ENCODE results near the gene AKR1C8.

DNA sequence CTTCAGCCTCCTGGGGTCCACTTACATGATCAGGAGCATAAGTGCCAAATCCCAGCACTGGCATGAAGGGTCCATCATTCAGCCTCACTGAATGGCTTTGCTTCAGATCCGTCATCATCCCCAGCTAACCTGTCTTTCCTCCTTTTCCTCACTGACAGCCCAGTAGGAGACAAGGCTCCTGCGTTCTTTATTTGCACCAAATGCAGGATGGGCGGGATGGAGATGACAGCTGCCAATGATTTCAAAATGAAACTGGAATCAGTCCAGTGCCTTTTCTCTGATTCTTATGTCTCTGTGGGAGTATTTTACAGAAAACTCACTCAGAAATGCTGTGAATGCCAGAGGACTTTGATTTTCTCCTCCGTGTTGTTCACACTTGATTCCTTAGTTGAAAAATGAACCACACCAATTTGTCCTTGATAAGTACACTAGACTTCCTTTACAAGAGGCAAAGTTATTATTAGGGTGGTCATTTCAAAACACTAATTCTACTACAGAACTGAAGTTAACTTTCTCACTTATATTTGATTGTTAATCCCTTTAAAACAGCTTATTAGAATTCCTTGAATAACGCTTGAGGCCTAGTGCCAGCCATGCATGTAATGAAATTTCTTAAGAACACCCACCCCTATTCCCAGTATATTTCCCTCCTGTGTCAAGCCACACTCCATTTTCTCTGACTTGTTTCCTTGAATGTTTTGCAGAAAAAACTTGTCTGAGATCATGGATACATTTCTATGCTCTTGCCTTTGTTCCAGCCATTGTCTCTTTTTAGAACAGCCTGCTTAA, at the start of gene AKR1C8:
- TF ChIP-seq, protein P1, sequence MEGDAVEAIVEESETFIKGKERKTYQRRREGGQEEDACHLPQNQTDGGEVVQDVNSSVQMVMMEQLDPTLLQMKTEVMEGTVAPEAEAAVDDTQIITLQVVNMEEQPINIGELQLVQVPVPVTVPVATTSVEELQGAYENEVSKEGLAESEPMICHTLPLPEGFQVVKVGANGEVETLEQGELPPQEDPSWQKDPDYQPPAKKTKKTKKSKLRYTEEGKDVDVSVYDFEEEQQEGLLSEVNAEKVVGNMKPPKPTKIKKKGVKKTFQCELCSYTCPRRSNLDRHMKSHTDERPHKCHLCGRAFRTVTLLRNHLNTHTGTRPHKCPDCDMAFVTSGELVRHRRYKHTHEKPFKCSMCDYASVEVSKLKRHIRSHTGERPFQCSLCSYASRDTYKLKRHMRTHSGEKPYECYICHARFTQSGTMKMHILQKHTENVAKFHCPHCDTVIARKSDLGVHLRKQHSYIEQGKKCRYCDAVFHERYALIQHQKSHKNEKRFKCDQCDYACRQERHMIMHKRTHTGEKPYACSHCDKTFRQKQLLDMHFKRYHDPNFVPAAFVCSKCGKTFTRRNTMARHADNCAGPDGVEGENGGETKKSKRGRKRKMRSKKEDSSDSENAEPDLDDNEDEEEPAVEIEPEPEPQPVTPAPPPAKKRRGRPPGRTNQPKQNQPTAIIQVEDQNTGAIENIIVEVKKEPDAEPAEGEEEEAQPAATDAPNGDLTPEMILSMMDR (IDR thresholded peaks at IDR 0.05), result no peak
- TF ChIP-seq POLR2A (IDR thresholded peaks at IDR 0.05), result no peak

Measured in prostate gland (tissue), 2 donors.